ENCODE data around the gene TET1.
A peak's percentile ranks its signal among the peaks of the same experiment; 100 is the strongest.
"Not testable (repeated sequence)": the region's sequence is repeated elsewhere in the genome, so short reads cannot be mapped to it uniquely, and the experiment has no call there.

The TET1 gene

DNA sequence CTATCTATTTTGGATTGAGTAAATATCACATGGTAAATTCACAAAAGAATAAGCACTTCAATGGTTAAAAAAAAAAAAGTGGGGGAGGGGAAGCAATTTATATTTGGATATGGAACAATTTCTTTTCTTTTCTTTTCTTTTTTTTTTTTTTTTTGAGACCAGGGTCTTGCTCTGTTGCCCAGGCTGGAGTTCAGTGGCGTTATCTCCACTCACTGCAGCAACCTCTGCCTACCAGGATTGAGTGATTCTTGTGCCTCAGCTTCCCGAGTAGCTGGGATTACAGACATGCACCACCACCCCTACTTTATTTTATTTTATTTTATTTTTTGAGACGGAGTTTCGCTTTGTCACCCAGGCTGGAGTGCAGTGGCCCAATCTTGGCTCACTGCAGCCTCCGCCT lies 148.8 kb downstream of the TET1 start:
- DNase-seq (ENCODE audit: low spot score), result not testable (repeated sequence)

DNA sequence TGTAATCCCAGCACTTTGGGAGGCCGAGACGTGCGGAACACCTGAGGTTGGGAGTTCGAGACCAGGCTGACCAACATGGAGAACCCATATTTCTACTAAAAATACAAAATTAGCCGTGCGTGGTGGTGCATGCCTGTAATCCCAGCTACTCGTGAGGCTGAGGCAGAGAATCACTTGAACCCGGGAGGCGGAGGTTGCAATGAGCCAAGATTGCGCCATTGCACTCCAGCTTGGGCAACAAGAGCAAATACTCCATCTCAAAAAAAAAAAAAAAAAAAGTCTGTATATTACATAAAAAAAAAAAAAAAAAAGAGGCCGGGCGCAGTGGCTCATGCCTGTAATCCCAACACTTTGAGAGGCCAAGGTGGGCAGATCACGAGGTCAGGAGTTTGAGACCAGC lies 152.9 kb downstream of the TET1 start:
- DNase-seq (ENCODE audit: low spot score), result not testable (repeated sequence)

DNA sequence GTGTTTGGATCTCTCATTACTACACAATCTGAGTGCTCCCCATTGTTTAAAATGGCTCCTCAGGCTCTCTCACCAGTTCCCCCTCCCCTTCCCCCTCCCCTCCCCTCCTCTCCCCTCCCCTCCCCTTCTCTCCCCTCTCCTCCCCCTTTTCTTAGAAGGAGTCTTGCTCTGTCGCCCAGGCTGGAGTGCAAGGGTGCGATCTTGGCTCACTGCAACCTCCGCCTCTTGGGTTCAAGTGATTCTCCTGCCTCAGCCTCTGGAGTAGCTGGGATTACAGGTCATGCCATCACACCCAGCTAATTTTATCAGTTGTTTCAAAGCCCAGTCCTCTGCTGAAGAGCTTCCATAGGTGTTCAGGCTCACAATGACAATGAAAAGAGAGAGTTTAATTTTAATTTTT lies 157.3 kb downstream of the TET1 start:
- DNase-seq (ENCODE audit: low spot score), result no peak

DNA sequence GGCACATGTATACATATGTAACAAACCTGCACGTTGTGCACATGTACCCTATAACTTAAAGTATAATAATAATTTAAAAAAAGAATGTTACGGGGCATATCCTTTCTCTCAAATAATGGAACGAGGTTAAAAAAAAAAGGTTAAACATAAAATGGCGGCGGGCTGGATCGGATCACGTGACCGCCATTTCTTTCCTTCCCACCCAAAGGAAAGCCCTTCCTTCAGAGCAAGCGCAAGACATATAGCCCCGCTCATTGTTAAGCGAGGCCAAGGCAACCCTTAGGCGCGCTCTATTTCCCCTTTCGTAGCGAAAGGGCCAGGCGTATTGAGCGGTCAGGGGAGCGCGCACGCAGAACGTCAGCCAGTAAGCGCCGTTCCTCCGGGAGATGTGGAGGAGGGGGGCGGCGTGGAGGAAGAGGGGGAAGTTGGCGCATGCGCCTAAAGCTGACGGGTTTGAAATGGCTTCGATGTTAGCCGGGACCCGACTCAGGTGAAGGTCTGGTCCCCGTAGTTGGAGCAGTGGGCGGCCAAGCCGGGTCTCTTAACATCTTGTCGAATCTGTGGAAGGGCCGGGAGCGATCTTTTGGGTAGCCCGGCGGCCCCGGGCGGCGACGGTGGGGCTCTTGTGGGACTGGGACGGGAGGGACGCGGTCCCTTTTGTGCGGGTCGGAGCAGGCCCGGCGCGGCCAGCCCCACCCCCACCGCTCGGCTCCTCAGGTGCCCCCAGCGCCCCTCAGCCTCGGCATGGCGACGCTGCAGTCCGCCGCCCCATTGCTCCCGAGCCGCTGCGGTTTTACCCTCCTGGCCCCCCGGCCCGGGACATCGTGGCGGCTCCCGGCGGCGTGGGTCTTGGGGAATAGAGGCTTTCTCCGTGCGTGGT lies 160.9 kb downstream of the TET1 start, which contains the start of gene CCAR1:
CCAR1 (plus strand) TSS at position 447 of the 880 bp plus-strand sequence. CDS start 1,266 bp downstream, outside the sequence.
- peak; percentile 95 for DNase-seq (ENCODE audit: low spot score)

DNA sequence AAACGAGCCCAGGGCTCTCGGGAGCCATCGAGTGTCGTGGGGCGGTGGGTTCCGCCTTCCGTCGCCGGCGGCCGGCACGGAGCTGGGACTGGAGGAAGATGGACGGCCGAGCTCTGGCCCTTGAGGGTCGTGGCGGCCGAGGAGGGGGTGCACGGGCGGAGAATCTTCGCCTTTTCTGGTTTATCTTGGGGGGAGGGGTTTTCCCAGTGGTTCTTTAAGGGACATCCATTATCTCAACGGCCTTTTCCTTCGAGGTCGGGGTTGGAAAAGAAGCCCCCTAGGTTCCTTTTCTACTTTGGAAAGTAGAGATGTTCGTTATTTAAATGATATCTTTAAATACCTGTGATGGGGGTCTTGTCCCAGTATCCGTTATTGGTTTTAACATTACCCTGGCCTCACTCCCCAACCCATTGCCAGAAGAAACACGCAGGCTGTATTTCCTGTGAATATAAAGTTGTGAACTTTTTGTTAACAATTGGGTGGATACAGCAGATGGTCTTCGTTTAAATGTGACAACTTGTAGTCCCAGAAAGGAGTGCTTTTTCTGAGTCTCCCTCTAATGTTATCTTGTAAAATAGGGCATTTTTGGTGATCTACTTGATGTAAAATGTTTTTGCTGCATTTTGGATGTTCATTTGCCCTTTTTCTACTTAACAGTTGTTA lies 161.7 kb downstream of the TET1 start:
- peak; percentile 6 for DNase-seq (ENCODE audit: low spot score)

DNA sequence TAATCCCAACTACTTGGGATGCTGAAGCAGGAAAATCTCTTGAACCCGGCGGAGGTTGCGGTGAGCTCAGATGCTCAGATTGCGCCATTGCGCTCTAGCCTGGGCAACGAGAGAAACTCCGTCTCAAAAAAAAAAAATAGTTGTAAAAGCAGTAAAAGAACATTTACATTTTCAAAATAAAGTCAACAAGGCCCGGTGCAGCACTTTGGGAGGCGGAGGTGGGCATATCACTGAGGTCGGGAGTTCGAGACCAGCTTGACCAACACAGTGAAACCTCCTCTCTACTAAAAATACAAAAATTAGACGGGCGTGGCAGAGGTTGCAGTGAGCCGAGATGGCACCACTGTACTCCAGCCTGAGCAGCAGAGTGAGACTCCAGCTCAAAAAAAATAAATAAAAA lies 164.9 kb downstream of the TET1 start:
- DNase-seq (ENCODE audit: low spot score), result no peak

DNA sequence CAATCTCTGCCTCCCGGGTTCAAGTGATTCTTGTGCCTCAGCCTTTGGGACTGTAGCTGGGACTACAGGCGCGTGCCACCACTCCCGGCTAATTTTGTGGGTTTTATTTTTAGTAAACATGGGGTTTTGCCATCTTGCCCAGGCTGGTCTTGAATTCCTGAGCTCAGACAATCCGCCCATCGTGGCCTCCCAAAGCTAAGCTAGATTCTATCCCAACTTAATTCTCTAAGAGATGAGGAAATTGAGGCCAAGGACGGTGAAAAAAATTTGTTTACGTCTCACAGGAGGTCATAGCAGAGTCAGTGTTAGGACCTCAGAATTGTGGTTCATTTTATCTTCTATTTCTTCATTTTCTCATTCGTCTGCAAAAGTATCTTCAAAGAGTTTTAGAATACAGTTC lies 167.0 kb downstream of the TET1 start:
- no peak for DNase-seq (ENCODE audit: low spot score)

DNA sequence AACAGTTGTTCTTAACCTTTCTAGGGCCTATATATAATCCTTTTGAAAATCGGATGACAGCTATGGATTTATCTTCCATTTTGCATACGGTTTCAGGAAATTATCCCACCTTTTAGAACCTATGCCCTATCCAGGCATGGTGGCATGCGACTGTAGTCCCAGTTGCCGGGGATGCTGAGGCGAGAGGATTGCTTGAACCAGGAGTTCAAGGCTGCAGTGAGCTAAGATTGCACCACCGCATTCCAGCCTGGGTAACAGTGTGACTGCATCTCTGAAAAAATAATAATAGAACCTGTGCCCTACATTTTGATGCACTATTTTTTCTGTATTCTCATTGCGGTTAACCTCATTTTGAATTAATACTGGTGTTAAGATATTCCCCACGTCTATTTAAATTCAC lies 172.5 kb downstream of the TET1 start:
- no peak for DNase-seq (ENCODE audit: low spot score)

DNA sequence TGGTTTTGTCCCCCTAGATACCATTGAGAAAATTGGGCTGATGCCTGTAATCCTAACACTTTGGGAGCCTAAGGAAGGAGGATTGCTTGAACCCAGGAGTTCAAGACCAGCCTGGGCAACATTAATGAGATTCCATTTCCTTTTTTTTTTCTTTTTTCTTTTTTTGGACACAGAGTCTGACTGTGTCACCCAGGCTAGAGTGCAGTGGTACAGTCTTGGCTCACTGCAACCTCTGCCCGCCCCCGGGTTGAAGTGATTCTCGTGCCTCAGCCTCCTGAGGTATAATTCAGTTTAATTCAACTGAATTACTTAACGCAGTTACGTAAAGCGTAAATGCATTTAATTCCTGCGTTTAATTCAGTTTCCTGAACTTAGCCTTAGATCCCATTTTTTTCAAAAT lies 174.2 kb downstream of the TET1 start:
- DNase-seq (ENCODE audit: low spot score), result no peak

DNA sequence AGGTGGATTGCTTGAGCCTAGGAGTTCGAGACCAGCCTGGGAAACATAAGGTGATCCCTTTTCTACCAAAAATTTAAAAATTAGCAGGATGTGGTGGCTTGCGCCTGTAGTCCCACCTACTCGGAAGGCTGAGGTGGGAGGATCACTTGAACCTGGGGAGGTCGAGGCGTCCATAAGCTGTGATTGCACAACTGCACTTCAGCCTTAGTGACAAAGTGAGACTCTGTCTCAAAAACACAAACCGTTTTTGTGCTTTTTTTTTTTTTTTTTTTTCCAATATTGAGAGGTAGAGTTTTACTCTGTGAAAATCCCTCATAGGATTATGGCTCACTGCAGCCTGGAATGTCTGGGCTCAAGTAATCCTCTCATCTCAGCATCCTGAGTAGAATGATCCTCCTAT lies 175.0 kb downstream of the TET1 start:
- no peak for DNase-seq (ENCODE audit: low spot score)

DNA sequence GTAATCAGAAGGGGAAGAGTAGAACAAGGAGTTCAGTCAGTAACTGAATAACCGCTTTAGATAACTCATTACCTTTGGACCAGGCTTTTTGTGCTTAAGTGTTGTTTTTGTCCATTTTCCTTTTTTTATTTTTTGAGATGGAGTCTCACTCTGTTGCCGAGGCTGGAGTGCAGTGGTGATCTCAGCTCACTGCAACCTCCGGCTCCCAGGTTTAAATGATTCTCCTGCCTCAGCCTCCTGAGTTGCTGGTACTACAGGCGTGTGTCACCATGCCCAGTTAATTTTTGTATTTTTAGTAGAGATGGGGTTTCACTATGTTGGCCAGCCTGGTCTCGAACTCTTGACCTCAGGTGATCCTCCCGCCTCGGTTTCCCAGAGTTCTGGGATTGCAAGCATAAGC lies 175.6 kb downstream of the TET1 start:
- not testable (repeated sequence) for DNase-seq (ENCODE audit: low spot score)

DNA sequence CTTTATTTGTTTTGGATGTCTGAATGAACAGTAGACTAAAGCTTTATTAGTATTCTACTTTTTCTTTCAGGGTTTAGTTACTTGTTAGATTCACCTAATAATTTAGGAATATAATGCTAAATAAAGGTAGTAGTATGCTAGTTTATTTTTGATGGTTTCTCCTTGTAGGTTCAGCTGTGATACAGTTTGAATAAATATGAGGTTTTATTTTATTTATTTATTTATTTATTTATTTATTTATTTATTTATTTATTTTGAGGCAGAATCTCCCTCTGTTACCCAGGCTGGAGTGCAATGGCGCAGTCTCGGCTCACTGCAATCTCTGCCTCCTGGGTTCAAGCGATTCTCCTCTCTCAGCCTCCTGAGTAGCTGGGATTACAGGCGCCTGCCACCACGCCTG lies 180.5 kb downstream of the TET1 start:
- DNase-seq (ENCODE audit: low spot score), result not testable (repeated sequence)

DNA sequence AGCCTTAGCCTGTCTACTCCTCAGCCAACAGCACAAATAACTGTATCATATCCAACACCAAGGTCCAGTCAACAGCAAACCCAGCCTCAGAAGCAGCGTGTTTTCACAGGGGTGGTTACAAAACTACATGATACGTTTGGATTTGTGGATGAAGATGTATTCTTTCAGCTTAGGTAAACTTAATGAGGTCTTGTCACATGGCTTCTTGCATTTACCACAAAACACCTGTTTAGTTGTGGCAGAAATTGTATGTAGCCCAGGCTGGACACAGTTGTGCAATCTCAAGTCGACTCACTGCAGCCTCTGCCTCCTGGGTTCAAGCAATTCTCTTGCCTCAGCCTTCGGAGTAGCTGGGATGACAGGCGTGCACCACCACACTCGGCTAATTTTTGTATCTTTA lies 182.3 kb downstream of the TET1 start:
- no peak for DNase-seq (ENCODE audit: low spot score)
